ENCODE measurements around the gene FUT1.
"Not testable (repeated sequence)": the region's sequence is repeated elsewhere in the genome, so short reads cannot be mapped to it uniquely, and the experiment has no call there.

The FUT1 gene

DNA sequence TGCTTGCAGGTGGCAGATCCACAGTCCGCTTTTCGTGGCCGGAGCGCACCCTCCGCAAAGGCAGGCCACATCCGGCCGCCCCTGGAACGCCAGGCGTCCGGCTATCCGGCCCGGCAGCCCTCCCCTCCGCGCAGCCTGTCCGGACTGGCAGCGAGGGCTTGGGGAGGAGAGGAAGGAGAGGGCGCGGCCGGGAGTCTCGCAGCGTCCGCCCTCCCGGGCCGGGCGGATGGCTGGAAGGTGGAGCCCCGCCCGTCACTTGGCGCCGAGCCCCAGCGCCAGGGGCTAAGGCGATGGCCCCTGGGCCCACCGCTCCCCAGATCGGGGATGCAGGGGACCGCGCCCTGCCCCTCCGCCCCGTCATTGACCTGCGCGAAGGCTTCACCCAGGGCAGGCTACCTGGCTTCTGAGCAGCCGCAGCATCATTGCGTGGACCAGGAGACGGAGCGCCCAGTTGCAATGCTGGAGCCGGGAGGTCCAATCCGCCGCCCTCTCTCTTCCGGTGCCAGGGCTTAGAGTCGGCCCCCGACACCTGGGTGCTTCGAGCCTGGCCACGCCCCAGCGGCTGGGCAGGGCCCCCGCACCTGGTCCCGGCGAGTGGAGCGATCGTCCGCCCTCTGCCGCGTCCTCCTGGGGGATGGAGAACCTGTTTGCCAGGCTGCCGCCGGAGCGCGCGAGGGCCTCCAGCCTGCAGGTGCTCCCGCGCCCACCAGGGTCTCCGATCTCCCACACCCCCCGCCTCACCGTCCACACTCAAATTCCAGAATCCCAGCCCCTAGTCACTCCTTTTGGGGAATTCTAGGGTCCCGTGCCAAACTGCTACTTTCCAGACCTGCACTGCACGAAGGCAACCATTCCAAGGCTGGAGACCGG is at the start of gene FUT1:
Gene FUT1, minus strand, starts transcription at position 146 of the 870 bp plus-strand sequence. CDS start 1,360 bp downstream, outside the sequence.
- Histone ChIP-seq H3K27ac (peak within 1 kb of the TSS in 18 of 21 experiments; percentile 1 to 79 (median 59)), H3K4me3 (peak within 1 kb of the TSS; percentile 35 to 54 (median 44))

DNA sequence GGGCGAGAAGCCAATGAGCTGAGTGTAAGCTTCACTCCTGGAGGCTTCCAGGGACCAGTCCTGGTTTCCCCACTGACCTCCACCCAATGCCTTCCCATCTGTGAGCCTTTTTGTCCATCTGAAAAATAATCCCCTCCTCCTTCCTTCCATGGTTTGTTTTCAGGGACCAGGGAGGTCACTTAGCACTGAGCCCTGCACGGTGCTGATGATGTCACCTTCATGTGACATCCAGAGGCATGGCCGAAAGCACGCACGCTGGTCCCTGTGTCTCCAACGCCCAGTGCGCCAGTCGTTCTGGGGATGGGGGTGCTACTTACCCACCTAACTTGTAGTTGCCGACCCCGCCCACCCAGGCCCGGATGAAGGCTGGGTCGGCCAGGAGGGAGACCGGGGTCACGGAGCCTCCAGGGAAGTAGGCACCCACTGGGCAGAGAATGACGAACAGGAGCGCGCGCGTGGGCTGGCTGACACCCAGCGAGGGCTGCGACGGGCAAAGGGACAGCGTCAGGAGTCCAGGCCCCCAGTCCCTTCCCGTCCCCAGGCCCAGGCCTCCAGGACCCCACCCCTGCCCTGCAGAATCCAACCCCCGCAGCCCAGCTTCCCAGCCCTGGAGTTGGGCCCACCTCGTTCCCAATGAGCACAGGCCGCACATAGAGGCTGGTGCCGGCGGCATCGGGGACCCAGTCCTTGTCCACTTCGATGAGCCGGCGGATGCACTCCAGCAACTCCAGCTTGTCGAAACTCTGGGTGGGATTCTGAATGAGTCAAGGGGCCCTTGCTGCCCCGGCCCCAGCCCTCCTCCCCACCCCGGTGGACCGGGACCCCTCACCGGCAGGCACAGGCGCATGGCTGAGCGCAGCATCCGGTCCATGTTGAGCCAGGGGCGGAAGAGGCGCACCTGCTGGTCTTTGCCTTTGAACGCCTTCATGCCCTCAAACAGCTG is 47.2 kb upstream of the FUT1 start:
- H3K27ac ChIP-seq = peak overlapping the region in 5 of 21 experiments; percentile 31 to 54 (median 35)
- no peak overlapping the region for H3K4me3 ChIP-seq

DNA sequence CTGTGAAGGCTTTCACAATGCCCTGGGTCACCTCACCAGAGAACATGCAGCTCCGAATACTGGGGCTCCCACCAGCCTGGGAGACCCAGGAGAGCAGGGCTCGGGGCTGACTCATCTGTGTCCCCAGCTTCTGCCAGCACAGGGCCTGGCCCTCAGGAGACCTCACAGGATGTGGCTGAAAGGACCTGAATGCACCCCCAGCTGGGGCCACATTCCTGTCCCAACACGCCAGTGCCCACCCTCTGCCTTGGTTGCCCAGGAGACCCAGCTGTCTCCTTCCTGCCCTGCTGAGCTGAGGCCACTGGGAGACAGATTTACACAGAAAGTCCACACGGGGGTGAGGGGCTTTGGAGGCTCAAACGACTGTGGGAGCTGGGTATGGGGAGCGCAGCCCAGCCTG is 46.5 kb upstream of the FUT1 start:
- H3K4me3 ChIP-seq = no peak overlapping the region
- H3K27ac ChIP-seq = peak overlapping the region in 6 of 21 experiments; percentile 15 to 49 (median 34)

DNA sequence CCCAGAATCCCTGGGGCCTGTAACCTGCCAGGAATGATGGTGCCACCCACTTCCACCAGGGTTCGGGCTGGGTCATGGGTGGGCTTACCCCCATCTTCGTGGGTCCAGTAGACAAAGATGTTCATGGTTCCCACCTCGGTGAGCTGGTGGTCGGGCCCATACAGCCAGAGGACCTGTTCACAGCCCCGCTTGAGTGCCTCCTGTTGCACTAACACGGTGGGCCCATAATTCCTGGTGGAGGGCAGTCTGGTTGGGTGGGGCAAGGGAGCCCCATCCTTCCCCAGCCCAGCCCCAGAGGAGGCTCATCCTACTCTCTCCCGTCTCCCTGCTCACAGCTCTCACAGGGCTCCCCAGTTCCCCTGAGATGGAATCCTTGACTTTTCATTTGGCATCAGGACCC is 44.7 kb upstream of the FUT1 start:
- Histone ChIP-seq H3K4me3 (no peak overlapping the region), H3K27ac (peak overlapping the region in 1 of 21 experiments; percentile 24)

DNA sequence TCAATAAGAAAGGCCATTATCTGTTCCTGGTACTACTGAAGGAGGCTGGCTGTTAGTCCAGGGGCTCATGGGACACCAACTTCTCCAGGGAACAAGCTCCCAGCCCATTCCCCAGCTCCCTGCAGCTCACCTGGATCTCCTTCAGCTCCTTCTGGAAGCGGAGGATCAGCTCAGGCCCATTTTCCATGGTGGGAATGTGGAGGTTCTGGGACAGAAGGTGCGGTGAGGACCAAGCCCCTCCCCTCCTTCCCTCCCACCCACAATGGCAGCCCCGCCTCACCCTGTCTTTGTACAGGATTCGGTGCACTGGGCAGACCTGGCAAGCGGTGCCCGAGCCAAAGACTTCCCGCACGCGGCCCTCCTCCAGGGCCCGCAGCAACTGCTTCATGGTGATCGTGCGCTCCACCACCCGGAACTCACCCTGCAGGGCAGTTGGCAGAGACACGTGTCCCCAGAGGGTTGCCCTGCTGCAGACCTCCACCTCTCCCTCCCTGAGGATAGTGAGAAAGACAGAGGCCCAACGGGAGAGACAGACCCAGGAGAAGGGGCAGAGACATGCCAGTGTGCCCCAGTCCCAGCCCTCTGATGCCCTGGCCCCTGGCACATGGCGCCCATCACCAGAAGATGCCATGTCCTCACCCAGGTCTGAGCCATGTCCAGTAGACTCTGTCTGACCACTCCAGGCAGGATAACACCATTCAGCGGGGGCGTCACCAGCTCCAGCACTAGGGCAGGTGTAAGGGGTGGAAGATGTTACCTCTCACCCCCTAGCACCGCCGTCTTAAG is 44.0 kb upstream of the FUT1 start:
- no peak overlapping the region for H3K4me3 ChIP-seq
- peak overlapping the region in 13 of 21 experiments; percentile 2 to 83 (median 76) for H3K27ac ChIP-seq

DNA sequence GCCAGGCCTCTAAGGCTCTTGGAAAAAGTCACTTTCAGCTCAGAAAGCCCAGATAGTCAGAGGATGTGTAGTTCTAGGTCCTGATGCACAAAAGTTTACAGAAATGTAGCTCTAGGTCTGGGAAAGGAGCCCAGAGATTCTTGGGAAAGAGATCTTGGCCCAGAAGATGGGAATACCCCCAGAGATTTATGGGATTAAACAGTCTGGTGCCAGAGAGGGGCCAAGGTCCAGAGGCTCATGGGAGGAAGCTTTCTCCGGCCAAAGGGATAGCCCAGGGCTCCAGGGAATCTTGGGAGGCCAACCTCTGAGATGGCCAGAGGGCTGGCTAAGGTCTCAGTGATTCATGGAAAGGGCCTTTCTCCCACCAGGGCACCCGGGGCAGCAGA is 43.2 kb upstream of the FUT1 start:
- peak overlapping the region in 16 of 21 experiments; percentile 2 to 83 (median 73) for H3K27ac ChIP-seq
- H3K4me3 ChIP-seq = peak overlapping the region in 2 of 7 experiments; percentile 31 to 45

DNA sequence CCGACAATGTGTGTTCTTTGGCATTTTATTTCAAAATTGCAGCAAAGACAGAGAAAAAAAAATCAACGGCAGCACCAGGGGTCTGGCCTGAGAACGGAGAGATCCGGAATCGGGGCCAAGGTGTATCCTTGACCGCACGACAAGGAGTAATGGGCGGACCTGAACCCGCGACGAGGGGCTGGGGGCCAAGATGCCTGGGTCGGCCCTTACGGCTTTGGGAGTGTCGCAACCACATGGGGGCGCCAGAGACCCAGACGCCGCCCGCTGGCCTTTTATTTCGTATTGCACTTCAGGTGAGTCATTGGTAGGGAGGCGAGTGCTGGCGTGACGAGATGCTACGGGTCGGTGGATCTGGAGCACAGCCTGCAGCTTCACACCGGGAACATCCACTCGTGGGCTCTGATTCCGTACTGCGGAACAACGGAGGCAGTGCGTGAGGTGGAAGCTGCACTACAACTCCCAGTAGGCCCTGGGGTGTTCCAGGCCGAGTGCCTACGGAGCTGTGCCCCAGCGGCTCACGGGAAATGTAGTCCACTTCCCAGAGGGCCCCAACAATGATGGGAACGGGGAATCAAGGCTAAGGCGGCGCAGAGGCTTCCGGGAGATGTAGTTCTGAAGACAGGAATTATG is 42.7 kb upstream of the FUT1 start:
- H3K4me3 ChIP-seq = peak overlapping the region; percentile 31 to 49 (median 42)
- peak overlapping the region in 20 of 21 experiments; percentile 9 to 85 (median 68) for H3K27ac ChIP-seq

DNA sequence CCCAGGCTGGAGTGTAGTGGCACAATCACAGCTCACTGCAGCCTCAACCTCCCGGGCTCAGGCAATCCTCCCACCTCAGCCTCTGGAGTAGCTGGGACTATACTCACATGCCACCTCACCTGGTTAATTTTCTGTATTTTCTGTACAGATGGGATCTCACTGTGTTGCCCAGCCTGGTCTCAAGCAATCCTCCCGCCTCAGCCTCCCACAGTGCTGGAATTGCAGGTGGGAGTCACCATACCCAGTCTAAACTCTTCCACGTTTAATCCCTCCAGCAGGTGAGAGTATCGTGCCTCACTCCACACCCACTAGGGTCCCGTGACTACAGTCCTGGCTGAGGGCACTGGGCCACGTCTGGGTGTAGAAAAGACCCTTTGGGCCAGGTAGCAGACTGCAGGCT is 41.9 kb upstream of the FUT1 start:
- H3K4me3 ChIP-seq = no peak overlapping the region
- H3K27ac ChIP-seq = peak overlapping the region in 6 of 21 experiments; percentile 54 to 85 (median 74)

DNA sequence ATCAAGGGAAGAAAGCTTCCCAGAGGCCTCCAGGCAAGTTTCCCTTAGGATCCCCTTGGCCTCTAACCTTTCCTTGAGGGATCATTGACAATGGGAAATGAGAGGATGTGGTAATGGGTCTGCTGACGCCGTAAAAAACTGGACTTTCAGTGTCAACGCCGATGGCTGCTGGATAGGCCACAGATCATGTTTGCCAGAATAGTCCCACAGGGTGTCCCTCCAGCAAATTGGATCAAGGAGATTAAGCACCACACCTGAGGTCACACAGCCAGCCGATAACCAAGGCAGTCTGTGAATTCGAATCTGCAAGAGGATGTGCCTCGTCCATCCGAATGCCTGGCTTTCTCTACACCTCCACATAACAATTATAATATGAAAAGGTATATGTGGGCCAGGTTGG is 40.8 kb upstream of the FUT1 start:
- Histone ChIP-seq H3K4me3 (no peak overlapping the region), H3K27ac (no peak overlapping the region)

DNA sequence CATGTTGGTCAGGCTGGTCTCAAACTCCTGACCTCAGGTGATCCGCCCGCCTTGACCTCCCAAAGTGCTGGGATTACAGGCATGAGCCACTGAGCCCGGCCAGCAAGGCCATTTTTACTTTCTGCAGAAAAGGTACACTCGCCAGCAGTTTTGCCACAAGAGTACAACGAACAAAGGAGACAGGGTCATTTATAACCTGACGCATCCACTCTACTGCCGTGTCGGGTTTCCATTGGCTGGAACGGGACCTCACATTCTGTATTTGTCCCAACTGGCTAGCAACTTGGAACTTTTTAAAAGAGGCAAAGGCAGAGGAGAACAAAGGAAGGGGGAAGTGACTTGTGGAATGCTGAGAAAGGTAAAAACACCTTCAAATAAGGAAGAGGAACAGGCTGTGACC is 34.9 kb upstream of the FUT1 start:
- H3K27ac ChIP-seq = not testable (repeated sequence)

DNA sequence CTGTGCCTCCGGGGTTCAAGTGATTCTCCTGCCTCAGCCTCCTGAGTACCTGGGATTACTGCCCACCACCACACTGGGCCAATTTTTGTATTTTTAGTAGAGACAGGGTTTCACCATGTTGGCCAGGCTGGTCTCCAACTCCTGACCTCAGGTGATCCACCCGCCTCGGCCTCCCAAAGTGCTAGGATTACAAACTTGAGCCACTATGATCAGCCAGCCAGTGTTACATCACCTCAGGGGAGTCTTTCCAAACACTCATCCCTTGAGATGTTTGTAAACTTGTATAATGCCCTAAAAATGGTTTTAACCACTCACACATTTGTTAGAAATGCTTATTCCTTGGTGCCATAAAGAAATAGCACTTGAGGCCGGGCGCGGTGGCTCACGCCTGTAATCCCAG is 34.0 kb upstream of the FUT1 start:
- H3K4me3 ChIP-seq, H3K27ac ChIP-seq: not testable (repeated sequence)

More for the DNA sequence above, 34.9 kb upstream of the FUT1 start:
- H3K4me3 ChIP-seq = not testable (repeated sequence)

DNA sequence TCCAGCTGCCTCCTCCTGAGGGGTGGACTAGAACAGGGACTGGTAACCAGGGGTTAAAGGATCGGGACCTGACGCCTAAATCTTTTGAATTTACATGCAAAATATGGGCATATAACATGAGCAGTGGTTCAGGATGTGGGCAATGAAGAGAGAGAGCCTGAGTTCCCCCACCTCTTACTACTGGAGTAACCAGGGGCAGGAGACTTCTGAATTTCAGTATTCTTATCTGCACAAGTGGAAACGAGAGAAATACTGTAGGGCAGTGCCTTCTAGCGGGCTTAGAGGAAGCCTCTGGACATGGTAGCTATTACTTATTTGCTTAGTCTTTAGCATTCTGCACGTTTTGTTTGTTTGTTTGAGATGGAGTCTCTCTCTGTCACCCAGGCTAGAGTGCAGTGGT is 32.1 kb upstream of the FUT1 start:
- H3K4me3 ChIP-seq = no peak overlapping the region
- H3K27ac ChIP-seq = no peak overlapping the region

DNA sequence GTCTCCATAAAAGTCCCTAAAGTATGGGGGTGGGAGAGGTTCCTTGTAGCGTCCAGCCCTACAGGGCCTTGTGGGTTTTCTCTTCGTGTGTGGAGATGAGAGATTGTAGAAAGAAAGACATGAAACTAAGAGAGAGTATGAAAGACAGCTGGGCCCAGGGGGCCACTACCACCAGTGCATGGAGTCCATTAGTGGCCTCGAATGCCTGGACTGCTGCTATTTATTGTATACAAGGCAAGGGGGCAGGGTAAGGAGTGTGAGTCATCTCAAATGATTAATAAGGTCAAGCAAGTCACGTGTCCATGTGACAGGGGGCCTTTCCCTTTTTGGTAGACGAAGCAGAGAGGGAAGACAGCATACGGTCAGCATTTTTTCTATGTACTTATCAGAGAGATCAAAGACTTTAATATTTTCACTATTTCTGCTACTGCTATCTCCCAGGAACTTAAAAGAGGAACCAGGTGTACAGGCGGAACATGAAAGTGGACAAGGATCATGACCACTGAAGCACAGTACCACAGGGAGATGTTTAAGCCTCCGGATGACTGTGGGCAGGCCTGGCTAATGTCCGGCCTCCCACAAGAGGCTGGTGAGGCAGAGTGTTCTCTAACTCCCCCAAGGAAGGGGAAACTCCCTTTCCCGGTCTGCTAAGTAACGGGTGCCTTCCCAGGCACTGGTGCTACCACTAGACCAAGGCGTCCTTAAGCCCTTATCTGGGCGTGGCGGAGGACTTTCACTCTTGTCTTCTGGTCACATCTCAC is 28.4 kb upstream of the FUT1 start:
- H3K4me3 ChIP-seq = no peak overlapping the region
- H3K27ac ChIP-seq = peak overlapping the region in 12 of 21 experiments; percentile 8 to 76 (median 45)

DNA sequence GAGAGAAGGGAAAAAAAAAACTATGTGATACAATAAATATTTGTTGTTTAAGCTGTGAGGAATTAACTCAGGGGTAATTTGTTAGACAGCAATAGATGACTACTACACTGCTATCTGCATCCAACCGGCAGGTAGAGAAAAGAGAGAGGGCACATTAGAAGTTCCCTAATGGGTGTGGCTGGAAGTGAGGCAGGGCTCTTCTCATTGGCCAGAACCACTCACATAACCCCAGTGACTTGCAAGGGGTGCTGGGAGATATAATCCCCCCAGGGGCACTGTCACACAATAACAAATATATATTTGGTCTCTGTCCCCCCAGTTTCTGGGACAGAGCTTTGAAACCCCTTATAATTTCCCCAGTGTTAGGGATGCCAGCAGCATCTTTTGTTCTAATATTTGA is 27.2 kb upstream of the FUT1 start:
- Histone ChIP-seq H3K4me3 (no peak overlapping the region), H3K27ac (no peak overlapping the region)

DNA sequence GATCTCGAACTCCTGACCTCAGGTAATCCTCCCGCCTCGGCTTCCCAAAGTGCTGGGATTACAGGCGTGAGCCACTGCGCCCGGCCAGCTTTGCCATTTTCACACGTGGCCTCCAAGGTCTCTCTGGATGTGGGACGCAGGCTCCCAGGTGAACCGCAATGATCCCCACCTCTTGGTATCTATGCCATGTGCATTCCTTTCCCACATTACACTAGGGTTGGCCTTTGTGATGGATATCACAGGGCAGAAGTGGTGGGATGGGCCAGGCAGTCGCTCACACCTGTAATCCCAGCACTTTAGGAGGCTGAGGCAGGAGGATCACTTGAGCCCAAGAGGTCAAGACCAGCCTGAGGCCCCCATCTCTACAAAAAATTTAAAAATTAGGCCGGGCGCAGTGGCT is 25.3 kb upstream of the FUT1 start:
- no peak overlapping the region for H3K4me3 ChIP-seq
- H3K27ac ChIP-seq = no peak overlapping the region

DNA sequence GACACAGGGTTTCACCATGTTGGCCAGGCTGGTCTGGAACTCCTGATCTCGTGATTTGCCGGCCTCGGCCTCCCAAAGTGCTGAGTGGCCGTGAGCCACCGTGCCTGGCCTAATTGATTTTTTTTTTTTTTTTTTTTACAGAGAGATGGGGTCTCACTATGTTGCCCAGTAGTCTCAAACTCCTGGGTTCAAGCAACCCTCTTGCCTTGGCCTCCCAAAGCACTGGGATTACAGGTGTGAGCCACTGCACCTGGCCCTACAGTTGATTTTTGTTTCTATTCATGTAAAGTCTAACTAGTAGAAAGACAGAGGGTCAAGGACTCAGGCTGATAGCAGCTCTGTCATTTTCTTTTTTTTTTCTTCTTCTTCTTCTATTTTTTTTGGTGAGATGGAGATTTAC is 24.7 kb upstream of the FUT1 start:
- no peak overlapping the region for H3K4me3 ChIP-seq
- no peak overlapping the region for H3K27ac ChIP-seq

DNA sequence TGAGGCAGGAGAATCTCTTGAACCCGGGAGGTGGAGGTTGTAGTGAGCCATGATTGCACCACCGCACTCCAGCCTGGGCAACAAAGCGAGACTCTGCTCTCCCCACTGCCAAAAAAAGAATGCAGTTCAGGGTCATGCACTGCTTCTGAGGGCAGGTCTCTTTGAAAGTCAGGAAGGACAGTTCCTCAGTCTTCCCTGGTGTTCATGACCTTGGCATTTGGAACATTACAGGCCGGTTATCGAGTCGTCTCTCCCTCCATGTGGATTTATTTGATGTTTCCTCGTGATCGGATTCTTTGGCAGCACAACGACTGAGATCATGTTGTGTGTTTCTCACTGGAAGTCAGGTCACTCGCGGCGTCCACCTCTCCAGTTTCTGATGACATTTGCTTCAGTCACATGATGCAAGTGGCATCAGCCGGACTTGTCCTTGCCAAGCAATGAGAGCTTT is 20.1 kb upstream of the FUT1 start:
- H3K4me3 ChIP-seq = no peak overlapping the region

DNA sequence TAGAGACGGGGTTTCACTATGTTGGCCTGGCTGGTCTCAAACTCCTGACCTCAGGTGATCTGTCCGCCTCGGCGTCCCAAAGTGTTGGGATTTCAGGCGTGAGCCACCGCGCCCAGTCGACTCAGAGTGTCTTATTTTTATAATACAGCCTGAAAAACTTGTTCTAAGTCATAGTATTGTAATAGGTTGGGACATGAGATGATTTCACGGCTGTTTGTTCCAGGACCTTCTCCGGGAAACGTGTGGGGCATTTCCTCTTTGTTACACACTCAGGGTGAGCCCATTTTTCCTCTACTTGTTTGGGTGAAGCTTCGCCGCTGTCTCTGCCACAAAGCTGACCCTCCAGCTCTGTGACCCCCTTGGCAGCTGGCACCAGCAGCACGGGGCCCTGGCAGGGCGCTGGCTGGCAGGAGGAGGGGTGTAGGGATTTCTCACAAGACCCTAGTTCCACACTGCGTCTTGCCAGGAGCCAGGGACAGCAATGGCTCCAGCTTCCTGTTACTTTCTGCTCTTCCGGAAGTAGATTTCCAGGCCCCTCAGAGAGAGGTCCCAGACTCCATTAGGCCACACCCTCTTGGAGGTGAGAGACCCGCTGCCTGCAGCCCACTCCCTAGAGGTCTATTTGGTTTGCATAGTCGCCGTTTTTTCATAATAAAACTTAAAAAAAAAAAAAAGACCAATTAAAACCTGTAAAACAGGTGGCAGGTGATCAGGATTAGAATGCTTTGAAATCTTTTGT is 18.5 kb upstream of the FUT1 start:
- peak overlapping the region in 13 of 21 experiments; percentile 11 to 70 (median 42) for H3K27ac ChIP-seq

More for the DNA sequence above, 20.1 kb upstream of the FUT1 start:
- H3K27ac ChIP-seq = no peak overlapping the region

More for the DNA sequence above, 18.5 kb upstream of the FUT1 start:
- no peak overlapping the region for H3K4me3 ChIP-seq

Measured in skin epidermis (tissue), 12 donors.